B cell (primary cell): ENCODE results near the gene CCDC85C. TPM values are rescaled to one million over a fixed set of nuclear protein-coding genes. Genes with fewer than 3 reads are reported as not detected.

Source experiments
- ATAC-seq: fragments of 200-7000 bp; cut with Tn5 transposase; one replicate; pipeline ENCODE4 v1.10.0; 2021; ENCODE audit warnings: low read depth, mild to moderate bottlenecking, moderate number of reproducible peaks, moderate library complexity
- CTCF ChIA-PET: fragments of 350-600 bp; sonication (Branson Sonifier 250); formaldehyde crosslinking; loops from one replicate; lab custom pipeline; 2021; ENCODE audit warnings: antibody characterized with exemption, inconsistent platforms; lab: Charles Lee
- POLR2A ChIA-PET: fragments of 350-600 bp; sonication (Branson Sonifier 250); formaldehyde crosslinking; loops from one replicate; lab custom pipeline; 2021; ENCODE audit warnings: antibody characterized with exemption; lab: Charles Lee
- DNase-seq: peaks from one replicate; pipeline ENCODE4 v3.0.0; 2013
- H2AFZ ChIP-seq: 2 replicates; pipeline ENCODE4 v1.6.1; 2012; ENCODE audit warnings: mild to moderate bottlenecking, low read depth, low read length; ENCODE audit not compliant: insufficient read depth, poor library complexity, severe bottlenecking
- H3K27ac ChIP-seq, 2 donors: 1 replicate in 1 of 2; 2 replicates in 1 of 2; pipeline ENCODE4 v1.5.1; 2012 to 2013; ENCODE audit warnings: low read length in 2 of 2, mild to moderate bottlenecking in 2 of 2, moderate library complexity in 1 of 2
- H3K27me3 ChIP-seq, 4 experiments: fragments of 200-600 bp in 1 of 4; sonication (generic) in 1 of 4; replicated peaks in 1 of 4; 1 replicate in 2 of 4; 2 replicates in 2 of 4; pipeline versions ENCODE4 v1.6.1 to v1.7.0; 2013 to 2016; ENCODE audit warnings: low read length in 3 of 4, mild to moderate bottlenecking in 2 of 4, mixed read lengths in 1 of 4, moderate library complexity in 1 of 4; ENCODE audit not compliant: insufficient read depth in 4 of 4, control insufficient read depth in 3 of 4; ENCODE audit errors: control extremely low read depth in 1 of 4
- H3K36me3 ChIP-seq, 2 experiments: replicated peaks in 1 of 2; 1 replicate in 1 of 2; 2 replicates in 1 of 2; pipeline versions ENCODE4 v1.6.1 to v1.7.1; 2013; ENCODE audit warnings: low read length in 1 of 2; ENCODE audit not compliant: insufficient read depth in 2 of 2, control insufficient read depth in 1 of 2; ENCODE audit errors: control extremely low read depth in 1 of 2, extremely low read depth in 1 of 2
- H3K4me1 ChIP-seq, 2 donors: fragments of 200-600 bp in 1 of 2; sonication (generic) in 1 of 2; 1 replicate in 1 of 2; 2 replicates in 1 of 2; pipeline versions ENCODE4 v1.5.1 to v1.6.1; 2013 to 2017; ENCODE audit warnings: low read length in 2 of 2; ENCODE audit not compliant: control insufficient read depth in 2 of 2, insufficient read depth in 2 of 2
- H3K4me2 ChIP-seq: replicated peaks from 2 replicates; pipeline ENCODE3; 2012; ENCODE audit warnings: mild to moderate bottlenecking, low read depth, low read length; ENCODE audit not compliant: poor library complexity, severe bottlenecking
- H3K4me3 ChIP-seq, 5 experiments: fragments of 200-600 bp in 1 of 5; sonication (generic) in 1 of 5; 1 replicate in 3 of 5; 2 replicates in 2 of 5; pipeline versions ENCODE4 v1.5.1 to v1.7.0; 2011 to 2016; ENCODE audit warnings: low read length in 4 of 5, mild to moderate bottlenecking in 4 of 5, low read depth in 2 of 5, control low read depth in 1 of 5, moderate library complexity in 1 of 5; ENCODE audit not compliant: insufficient read depth in 1 of 5; ENCODE audit errors: control extremely low read depth in 1 of 5, extremely low read depth in 1 of 5
- H3K79me2 ChIP-seq: fragments of 200-600 bp; sonication (generic); one replicate; pipeline ENCODE4 v1.6.0; 2016; ENCODE audit warnings: low read length; ENCODE audit not compliant: control insufficient read depth, insufficient read depth
- H3K9ac ChIP-seq: fragments of 200-600 bp; sonication (generic); 2 replicates; pipeline ENCODE4 v1.6.1; 2017; ENCODE audit warnings: mild to moderate bottlenecking, low read length, moderate library complexity
- H3K9me3 ChIP-seq, 3 donors: one replicate each; pipeline versions ENCODE4 v1.6.1 to v1.7.1; 2013; ENCODE audit warnings: low read length in 2 of 3; ENCODE audit not compliant: control insufficient read depth in 2 of 3, insufficient read depth in 1 of 3; ENCODE audit errors: control extremely low read depth in 1 of 3
- H4K20me1 ChIP-seq: 2 replicates; pipeline ENCODE4 v1.6.0; 2012; ENCODE audit warnings: mild to moderate bottlenecking, low read length; ENCODE audit not compliant: insufficient read depth, control insufficient read depth, poor library complexity, severe bottlenecking
- H3K27ac Mint-ChIP-seq: one replicate; pipeline ENCODE4 v1.8.0; 2021; ENCODE audit warnings: mixed read lengths
- H3K27me3 Mint-ChIP-seq: one replicate; pipeline ENCODE4 v1.8.0; 2021; ENCODE audit warnings: mixed read lengths
- H3K4me1 Mint-ChIP-seq: one replicate; pipeline ENCODE4 v1.8.0; 2021; ENCODE audit warnings: mixed read lengths
- H3K4me3 Mint-ChIP-seq: one replicate; pipeline ENCODE4 v1.8.0; 2021; ENCODE audit warnings: mixed read lengths
- H3K9me3 Mint-ChIP-seq: one replicate; pipeline ENCODE4 v1.8.0; 2022; ENCODE audit warnings: mixed read lengths; ENCODE audit not compliant: insufficient read depth
- CTCF ChIP-seq: fragments of 200-600 bp; IDR thresholded peaks from one replicate; pipeline ENCODE4 v1.8.0; 2022; ENCODE audit warnings: antibody characterized with exemption, mild to moderate bottlenecking
- EZH2 ChIP-seq: IDR thresholded peaks from 2 replicates; pipeline ENCODE4 v1.6.1; 2012; ENCODE audit warnings: borderline replicate concordance, low read depth, mild to moderate bottlenecking, moderate library complexity, low read length; ENCODE audit not compliant: insufficient read depth, poor library complexity, severe bottlenecking
- WGBS: methylation state at CpG from one replicate; pipeline ENCODE4 v1.1.5; 2013; ENCODE audit warnings: missing lambda C conversion rate; ENCODE audit not compliant: insufficient coverage; 5-methylcytosine and 5-hydroxymethylcytosine counted together
- intact Hi-C: fragments of 100-400 bp; cut with micrococcal nuclease; formaldehyde crosslinking; loops from one replicate; pipeline ENCODE4 v1.10.0; 2022
- polyA plus RNA-seq: library from polyadenylated mRNA; depleted of rRNA; stranded (reverse); fragments of >200 nt; gene quantifications from 2 replicates; pipeline ENCODE4 v1.2.3, GENCODE V29; 2012
- total RNA-seq, 2 donors: library from RNA; stranded (reverse); fragments of 120-200 nt in 1 of 2; gene quantifications; 1 replicate in 1 of 2; 2 replicates in 1 of 2; pipeline versions ENCODE4 v1.2.3 to v1.2.4, GENCODE V29; 2013 to 2022

CCDC85C gene
- total and polyA plus RNA-seq, 2 donors (not counting 1 experiment from before 2014, with no cell fraction given) = 0.52 to 2.7 TPM

DNA sequence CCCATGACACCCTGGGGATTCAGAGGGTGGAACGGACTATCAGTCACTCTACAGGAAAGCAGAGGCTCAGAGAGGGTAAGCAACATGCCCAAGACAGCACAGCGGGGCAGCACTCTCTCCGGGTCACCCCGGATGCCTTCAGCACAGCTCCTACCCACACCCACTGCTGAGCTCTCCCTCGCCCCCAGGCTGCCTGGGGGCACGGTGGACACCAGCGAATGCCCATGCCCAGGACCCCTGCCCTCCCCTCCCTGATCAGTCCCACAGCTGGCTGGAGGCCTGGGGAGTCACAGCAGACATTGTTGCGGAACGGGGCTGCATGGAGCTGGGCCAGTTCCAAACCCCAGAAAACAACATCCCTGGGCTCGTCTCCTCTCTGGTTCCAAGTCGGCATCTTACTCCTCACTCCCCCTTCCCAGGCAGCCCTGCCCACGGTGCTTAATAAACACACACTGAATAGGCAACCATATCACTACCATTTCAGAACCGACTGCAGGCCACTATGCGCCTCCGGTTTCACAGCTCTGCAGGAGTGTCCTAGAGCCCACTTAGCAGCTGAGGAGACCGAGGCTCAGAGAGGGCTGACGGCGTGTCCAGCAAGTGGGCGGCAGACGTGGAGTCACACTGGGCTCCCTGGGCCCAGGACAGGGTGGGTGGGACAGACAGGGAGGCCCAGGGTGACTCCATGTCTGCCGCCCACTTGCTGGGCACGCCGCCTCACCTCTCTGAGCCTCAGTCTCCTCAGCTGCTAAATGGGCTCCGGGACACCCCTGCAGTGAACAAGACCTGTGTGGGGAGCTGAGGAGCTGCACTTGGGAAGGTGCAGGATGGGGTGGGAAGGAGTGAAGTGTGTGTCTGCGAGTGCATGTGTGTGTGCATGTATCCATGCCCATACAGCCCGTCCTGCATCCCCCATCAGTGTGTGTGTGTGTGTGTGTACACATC lies 27.0 kb downstream of the CCDC85C start:
- POLR2A ChIA-PET = no interaction called here

More for the DNA sequence above, 27.0 kb downstream of the CCDC85C start:
- no peak overlapping the region for H3K4me3 Mint-ChIP-seq
- Histone ChIP-seq H3K27ac (no peak overlapping the region), H3K4me3 (no peak overlapping the region), H3K9ac (no peak overlapping the region), H2AFZ (no peak overlapping the region), H3K36me3 (no peaks in the 10 kb centered on the region), H3K79me2 (no peaks in the 10 kb centered on the region), H4K20me1 (no peaks in the 10 kb centered on the region), H3K4me1 (peaks cover 0 to 8% of the 10 kb centered on the region in 2 donors), H3K9me3 (no peaks in the 10 kb centered on the region), H3K27me3 (no peaks in the 10 kb centered on the region), H3K4me2 (no peak overlapping the region)
- TF ChIP-seq EZH2 (no peak), CTCF (no peak)
- no peaks in the 10 kb centered on the region for H3K27me3 Mint-ChIP-seq
- H3K4me1 Mint-ChIP-seq = peaks cover 15% of the 10 kb centered on the region
- no peaks in the 10 kb centered on the region for H3K9me3 Mint-ChIP-seq
- intact Hi-C loops = no loop called here
- ATAC-seq = no peak
- WGBS = 87% methylated on average over 20 of the region's 26 CpGs
- no peak for DNase-seq
- no peak overlapping the region for H3K27ac Mint-ChIP-seq
- CTCF ChIA-PET = no interaction called here
